M059J (cell line): ENCODE results near the gene CEP95. TPM values are rescaled to one million over a fixed set of nuclear protein-coding genes. Genes with fewer than 3 reads are reported as not detected.

ENCODE experiments used
- DNase-seq: peaks from one replicate; pipeline ENCODE4 v3.0.0-alpha.2; 2012; ENCODE audit warnings: low read depth
- total RNA-seq: library from RNA; depleted of rRNA; stranded (reverse); fragments of >200 nt; shearing (Covaris generic); gene quantifications from 2 replicates; pipeline ENCODE4 v1.2.3, GENCODE V29; 2014

Gene CEP95
- total RNA-seq, 1 experiment from 2014 or later: 14.0 TPM

DNA sequence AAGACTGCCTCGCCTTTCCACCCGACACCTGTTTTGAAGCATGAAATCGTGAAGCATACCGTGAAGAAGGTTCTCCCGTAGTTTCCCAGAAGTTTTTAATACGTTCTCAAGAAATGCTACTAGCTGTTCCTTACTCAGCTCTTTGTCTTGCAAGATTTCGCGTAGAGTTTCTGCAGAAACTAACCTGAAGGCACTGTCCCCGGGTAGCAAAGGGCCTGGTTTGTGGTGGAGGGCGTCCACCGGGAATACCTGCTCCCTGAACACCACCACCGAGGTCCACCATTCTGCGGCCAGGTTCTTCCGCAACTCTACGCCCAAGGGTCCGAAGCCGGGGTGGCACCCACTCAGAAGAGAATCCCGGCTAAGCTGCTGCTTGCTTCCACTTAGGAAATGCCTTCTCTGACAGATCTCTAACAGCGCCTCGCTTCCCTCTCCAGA lies 10.4 kb upstream of the CEP95 start:
- no peak for DNase-seq

GRCh38 chr17:64496786-64497564 lies 9.8 kb upstream of the CEP95 start, which contains the start of gene POLG2:
TSS of gene POLG2 (minus strand) at chr17:64497054. CDS start at chr17:64496968, 86 bp downstream.
- peak; percentile 92 for DNase-seq

DNA sequence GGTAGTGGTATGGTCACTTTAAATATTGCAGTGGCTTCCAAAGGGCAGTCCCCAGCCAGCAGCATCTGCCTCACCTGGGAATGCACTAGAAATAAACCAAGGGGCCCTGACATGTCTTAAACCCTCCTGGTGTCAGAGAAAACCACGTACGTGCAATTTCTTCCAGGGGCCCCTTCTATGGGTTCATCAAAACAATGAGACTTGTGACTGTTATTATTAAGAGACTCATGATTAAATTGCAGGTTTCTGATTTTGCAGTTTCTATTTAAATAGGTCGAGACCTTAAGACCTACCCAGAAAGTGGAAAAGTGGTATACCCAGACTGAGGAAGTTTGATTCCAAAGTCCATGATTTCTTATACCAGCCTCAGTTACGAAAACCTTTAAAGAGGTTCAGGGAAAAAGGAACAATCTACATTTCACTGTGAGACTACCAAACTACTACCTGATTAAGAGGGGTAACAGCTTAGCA lies 9.2 kb upstream of the CEP95 start:
- DNase-seq: no peak

- DNase-seq: peak; percentile 53
Observed at GRCh38 chr17:64498308-64499203, 8.2 kb upstream of the CEP95 start.

DNA sequence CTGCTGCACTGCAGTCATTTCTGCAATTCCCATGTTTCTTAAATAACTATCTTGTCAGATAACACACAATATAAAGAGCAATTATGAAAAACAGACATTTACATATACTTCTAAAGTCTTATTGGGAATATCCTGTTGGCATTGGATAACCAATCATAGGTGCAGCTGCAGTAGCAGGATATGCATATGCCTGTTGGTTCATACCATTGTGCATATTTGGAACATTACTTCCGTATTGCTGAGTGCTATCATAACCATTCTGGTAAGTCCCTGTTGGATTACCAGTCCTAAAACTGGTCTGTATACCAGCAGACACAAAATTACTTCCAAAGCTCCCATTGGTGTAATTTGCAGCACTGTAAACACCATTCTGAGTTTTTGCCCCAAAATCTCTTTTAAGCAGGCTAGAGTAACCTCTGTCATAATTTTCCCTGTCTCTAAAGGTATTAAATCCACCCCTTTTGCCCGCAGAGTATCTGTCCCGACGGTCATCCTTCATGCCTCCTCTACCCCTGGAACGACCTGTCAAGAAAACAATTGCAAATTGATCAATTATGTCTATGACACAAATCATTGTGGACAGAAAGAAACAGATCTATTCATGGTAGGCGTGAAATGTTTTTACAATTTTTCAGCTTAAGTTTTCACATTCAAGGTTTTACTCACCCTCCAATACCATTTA lies 6.8 kb upstream of the CEP95 start:
- peak; percentile 27 for DNase-seq

GRCh38 chr17:64500487-64500859 lies 6.3 kb upstream of the CEP95 start:
- no peak for DNase-seq

DNA sequence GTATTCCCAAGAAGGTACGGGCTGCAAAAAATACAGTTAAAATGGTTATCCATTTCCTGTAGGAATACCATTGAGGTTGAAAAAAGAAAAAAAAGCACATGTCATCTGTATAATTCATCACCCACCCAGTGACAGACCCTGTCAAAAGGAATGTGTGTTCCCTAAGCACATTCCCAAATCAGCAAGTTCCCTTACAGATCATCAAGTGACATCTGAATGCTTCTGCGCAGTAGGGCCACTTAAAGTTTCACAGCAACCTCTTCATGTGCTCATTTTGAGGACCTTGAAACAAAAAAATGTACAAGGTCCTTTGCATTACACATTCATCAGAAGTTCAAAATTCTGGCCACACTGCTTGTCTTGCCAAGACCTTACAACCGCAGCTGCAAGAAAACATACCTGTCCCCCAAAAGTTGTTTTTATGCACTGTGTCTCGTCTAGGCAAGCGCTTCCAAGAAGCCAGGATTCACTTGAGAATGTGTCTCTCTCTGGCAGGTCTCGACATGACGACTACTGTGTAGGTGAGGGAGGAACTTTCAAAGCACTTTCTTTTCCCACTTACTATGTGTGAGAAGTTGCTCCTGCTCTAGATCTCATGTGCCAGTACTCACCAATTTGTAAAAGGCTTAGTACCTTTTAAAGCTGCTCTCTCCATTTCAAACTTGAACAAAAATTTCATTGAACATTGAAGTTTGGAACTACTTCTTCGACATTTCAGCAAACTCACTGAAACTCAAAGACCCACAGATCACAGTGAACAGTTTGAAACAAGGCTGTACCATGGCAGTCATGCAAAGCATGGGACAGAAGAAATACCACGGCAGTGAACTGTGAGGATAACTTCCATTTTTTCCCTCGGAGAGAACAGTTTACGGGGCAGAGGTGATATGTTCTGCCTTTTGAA lies 5.7 kb upstream of the CEP95 start:
- DNase-seq: no peak

GRCh38 chr17:64502021-64502420 lies 4.8 kb upstream of the CEP95 start:
- DNase-seq: no peak

- no peak for DNase-seq
Observed at GRCh38 chr17:64502809-64503208, 4.0 kb upstream of the CEP95 start.

GRCh38 chr17:64503341-64503740 lies 3.4 kb upstream of the CEP95 start:
- no peak for DNase-seq

- no peak for DNase-seq
Observed at GRCh38 chr17:64503821-64504768, 2.7 kb upstream of the CEP95 start.

DNA sequence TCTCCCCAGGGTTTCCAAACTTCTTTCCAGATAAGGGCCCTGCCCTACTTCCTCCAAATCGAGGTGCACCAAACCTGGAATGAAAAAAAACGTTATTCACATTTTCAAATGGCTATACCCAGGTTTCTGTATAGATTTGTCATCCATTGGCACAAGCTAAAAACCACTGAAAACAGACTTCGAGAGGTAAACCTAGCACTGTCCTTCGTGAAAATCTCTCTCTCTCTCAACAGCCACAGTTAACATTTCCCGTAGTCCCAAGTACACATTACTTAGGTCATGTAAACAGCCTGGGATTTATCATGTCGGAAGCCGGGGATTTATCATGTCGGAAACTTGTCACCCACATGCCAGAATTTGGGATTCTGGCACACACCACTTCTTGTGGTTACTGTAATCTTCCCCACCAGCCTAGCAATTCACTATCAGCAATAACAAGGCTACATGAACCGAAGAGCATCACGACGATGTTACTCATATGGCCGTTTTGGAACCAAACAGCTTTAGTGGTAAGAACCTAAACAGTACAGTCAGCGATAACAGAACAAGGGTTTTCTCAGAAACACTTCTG lies 1.9 kb upstream of the CEP95 start:
- peak; percentile 57 for DNase-seq

GRCh38 chr17:64505340-64506200 lies 1.2 kb upstream of the CEP95 start:
- peak; percentile 83 for DNase-seq

DNA sequence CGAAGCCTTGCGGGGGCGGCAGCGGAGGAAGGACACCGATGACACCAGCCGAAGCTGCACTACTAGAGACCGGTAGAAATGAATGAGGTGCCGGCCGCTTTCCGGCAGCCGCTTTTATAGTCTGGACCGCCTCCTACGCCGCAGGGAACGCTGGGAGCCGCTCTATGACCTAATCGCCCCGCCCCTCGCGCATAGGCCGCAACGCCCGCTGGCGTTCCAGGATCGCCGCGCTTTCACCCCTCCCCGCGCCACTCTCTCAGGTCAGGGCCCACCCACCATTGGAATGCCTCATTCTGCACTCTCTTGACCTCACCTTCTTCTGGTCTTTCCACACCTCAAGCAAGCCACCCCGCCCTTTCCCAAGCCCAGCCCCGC lies 589 bp upstream of the CEP95 start, which contains the start of gene DDX5:
Gene DDX5, minus strand, starts transcription at position 89 of the 375 bp plus-strand sequence. CDS start 170 bp downstream, outside the sequence.
- DNase-seq: peak; percentile 96

GRCh38 chr17:64507413-64507782 lies 621 bp downstream of the CEP95 start:
- DNase-seq: peak; percentile 79

DNA sequence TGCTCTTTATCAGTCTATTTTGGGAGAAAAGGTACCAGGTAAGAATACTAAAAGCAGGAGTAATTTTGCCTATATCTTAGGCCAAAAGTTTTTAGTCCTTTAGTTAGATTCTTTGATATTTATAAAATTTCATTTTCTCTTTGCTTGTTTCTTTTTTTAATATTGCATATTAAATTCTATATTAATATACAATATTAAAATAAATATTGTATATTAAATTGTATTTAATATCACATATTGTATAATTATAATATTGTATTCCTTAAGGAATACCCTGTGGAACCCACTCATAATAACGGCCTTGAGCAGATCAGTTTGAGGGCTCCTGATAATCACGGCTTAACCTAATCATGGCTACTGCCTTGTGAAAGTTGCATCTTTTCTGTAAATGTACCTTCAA lies 1.9 kb downstream of the CEP95 start:
- DNase-seq: no peak

GRCh38 chr17:64509179-64509578 lies 2.4 kb downstream of the CEP95 start:
- DNase-seq: no peak

GRCh38 chr17:64515419-64515818 lies 8.6 kb downstream of the CEP95 start:
- DNase-seq: no peak
